ENCODE results near the gene KIFC3.

DNA sequence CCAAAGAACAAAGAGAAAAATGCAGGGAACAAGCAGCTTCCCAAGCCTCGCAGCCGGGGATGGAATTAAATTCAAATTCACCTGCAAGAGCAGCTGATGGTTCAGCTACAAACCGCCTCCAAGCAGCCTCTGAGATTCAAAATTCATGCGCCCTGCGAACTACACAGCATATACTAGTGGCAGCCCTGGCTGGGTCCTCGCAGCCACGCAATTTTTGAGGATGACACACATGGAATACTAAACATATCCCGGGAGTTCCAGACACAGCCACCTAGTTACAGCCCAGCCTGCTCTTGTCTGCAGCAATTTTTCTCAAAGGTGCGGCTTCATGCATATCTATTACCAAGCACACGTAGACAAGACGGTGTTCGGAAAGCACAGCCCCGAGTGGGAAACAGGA is 35.9 kb upstream of the KIFC3 start:
- TF ChIP-seq, protein P1, sequence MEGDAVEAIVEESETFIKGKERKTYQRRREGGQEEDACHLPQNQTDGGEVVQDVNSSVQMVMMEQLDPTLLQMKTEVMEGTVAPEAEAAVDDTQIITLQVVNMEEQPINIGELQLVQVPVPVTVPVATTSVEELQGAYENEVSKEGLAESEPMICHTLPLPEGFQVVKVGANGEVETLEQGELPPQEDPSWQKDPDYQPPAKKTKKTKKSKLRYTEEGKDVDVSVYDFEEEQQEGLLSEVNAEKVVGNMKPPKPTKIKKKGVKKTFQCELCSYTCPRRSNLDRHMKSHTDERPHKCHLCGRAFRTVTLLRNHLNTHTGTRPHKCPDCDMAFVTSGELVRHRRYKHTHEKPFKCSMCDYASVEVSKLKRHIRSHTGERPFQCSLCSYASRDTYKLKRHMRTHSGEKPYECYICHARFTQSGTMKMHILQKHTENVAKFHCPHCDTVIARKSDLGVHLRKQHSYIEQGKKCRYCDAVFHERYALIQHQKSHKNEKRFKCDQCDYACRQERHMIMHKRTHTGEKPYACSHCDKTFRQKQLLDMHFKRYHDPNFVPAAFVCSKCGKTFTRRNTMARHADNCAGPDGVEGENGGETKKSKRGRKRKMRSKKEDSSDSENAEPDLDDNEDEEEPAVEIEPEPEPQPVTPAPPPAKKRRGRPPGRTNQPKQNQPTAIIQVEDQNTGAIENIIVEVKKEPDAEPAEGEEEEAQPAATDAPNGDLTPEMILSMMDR (IDR thresholded peaks at IDR 0.05), result no peak
- TF ChIP-seq POLR2A (IDR thresholded peaks at IDR 0.05), result no peak

All from uterus (tissue), 2 donors.